NCI-H345 treated with DMSO at 0.1 percent for 48 hours (cell line): ENCODE results near the gene ABHD16B.

Experiments used
- DNase-seq: peaks from one replicate; lab custom pipeline; 2025; ENCODE audit not compliant: unreplicated experiment; lab: John Stamatoyannopoulos, UW

Gene ABHD16B

GRCh38 chr20:63861365-63861934, at the start of gene ABHD16B:
ABHD16B (plus strand) TSS chr20:63861498; CDS start chr20:63861541, 43 bp downstream.
- DNase-seq: no peak

DNA sequence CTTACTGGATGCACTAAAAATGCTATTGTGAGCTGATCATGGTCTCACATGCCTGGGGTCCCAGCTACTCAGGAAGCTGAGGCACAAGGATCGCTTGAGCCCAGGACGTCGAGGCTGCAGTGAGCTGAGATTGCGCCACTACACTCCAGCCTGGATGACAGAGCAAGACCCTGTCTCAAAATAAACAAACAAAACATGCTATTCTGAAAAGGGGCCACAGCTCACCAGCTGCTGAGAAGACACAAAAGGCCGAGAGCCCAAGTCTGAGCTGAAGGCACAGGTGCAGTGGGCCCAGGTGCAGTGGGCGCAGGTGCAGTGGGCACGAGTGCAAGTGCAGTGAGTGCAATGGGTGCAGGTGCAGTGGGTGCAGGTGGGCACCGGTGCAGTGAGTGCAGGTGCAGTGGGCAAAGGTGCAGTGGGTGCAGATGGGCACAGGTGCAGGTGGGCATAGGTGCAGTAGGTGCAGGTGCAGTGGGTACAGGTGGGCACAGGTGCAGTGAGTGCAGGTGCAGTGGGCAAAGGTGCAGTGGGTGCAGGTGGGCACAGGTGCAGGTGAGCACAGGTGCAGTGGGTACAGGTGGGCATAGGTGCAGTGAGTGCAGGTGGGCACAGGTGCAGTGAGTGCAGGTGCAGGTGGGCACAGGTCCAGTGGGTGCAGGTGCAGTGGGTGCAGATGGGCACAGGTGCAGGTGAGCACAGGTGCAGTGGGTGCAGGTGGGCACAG, 46.2 kb upstream of the ABHD16B start:
- DNase-seq: no peak

- DNase-seq: no peak
Measured at GRCh38 chr20:63815615-63816253, 45.6 kb upstream of the ABHD16B start.

DNA sequence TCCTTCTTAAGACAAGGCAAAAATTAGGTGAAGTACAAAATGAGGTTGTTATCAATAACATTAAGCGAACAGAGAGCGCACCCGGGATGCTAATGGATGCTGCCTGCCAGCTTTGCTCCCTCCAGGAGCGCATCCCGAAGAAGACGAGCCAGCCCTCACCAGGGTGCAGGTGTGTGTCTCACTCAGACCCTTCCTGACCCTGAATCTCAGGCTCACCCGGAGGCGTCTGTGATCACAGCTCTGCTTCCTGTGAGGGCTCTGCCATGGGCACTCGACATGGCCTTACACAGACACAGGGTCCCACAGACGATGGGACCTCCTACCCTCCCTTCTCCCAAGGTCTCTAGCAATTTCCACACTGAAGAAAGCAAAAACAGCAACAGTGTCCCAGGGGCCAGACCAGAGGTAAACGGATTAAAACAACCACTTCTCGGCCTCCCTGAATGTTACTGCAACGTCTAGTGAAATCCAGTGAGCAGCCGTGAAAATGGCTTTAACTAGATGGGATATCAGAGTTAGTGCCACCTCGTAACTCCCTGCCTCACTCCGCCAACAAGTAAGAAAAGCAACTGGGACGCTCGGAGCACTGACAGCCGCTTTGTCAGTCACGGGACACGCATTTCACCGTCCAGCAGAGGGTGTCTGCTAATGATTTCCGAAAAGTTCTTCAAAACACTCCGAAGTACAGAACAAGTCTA, 41.9 kb upstream of the ABHD16B start:
- DNase-seq: no peak

DNA sequence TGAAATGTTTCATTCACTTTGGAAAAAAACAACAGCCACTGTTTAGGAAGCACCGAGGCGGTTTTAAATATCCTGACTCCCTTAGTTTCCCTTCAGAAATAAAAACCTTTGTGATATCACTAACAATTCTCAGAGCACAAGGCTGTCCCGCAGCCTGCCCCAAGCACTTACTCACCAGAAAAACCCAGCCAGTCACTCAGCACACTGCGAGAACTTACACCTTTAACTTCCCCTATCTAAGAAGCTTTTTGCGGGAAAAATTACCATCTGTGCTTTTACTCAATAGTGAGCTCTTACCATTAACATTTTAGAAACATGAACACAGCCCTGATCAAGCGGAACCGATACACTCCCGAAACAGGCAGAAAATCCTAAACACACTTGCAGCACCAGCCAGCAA, 39.5 kb upstream of the ABHD16B start:
- DNase-seq: no peak

GRCh38 chr20:63822276-63822696, 39.0 kb upstream of the ABHD16B start:
- no peak for DNase-seq

DNA sequence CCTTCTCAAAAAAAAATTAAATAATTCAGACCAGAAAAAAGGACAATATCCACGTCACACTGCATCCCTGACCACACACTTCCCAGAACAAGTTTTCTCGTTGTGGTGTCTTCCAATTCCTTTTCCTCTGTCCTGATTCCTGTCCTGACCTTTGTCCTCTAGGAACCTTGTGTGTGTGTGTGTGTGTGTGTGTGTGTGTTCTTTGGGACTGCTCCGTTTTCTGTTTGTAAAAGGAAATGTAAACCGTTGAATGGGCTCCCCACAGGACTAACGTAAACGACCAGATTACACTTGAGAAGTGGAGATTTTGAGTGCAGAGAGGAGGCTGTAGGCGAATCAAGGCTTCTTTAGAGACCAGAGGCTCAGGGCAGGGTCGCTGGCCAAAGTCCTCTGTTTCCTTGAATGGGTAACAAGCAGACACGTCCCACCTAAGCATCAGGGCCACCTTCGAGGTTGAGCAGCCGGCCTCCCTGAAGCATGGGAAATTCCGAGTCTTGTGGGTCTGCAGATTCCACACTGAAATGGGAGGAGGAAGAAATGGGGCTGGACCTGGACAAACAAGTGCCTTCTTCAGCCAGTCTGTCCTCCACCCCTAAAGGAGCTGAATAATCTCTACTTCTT, 37.5 kb upstream of the ABHD16B start:
- DNase-seq: no peak

DNA sequence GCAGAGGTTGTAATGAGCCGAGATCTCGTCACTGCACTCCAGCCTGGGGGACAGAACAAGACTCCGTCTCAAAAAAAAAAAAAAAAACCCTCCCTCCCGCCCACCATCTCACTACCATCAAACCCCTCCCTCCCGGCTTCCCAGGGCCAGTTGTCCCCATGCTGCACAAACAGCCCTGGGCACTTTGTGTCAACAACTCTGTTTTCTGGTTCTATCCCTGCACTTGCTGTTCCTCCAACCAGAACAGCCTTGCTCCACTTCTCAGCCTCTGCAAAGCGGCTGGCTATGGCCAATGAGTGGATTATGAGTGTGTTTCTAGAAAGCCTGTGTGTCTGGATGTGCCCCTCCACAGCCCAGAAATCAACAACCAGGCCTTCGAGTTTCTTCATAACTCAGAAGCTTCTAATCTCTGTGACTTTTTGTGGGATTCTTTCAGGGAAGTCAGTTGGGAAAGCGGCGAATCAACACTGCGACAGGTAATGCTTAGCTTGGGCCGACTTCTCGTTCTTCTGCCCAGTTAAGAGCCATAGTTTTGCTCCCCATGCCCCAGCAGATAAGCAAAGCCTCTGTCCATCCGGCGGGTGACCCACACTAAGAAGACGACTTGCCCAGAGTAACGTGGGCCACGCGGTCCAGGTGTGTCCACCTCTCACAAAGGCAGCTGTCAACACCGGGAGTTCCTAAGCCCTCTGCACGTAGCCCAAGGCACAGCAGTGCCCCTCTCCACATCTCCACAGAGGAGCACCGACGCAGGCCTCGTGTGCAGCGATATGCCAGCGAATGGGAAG, 35.8 kb upstream of the ABHD16B start:
- DNase-seq: no peak

GRCh38 chr20:63826753-63827152, 34.5 kb upstream of the ABHD16B start:
- no peak for DNase-seq

GRCh38 chr20:63828124-63828523, 33.2 kb upstream of the ABHD16B start:
- DNase-seq: no peak

GRCh38 chr20:63828545-63828944, 32.8 kb upstream of the ABHD16B start:
- DNase-seq: no peak

GRCh38 chr20:63828951-63829350, 32.3 kb upstream of the ABHD16B start:
- DNase-seq: no peak

DNA sequence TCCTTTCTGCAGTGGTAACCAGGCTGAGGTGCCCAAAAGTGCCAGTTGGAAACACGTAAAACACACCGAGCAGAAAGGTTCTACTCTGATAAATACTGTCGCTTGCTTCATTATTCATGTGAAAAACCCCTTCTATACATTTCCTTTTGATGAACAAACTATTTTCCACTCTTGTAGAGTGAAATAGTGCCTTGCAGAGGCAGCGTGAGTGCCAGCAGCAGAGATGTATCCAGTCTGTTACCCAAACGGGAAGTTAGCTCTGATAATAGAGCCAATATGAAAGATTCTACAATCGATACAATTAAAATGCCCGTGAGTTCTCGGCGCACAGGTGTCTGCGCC, 31.7 kb upstream of the ABHD16B start:
- no peak for DNase-seq

GRCh38 chr20:63829945-63830835, 31.1 kb upstream of the ABHD16B start:
- DNase-seq: no peak

- peak; percentile 30 for DNase-seq
Measured at GRCh38 chr20:63830841-63831588, 30.3 kb upstream of the ABHD16B start, which contains the start of gene ZBTB46. ZBTB46 (minus strand) TSS chr20:63831264; CDS start chr20:63790757, 40,507 bp downstream.

- no peak for DNase-seq
Measured at GRCh38 chr20:63831646-63831992, 29.7 kb upstream of the ABHD16B start.

DNA sequence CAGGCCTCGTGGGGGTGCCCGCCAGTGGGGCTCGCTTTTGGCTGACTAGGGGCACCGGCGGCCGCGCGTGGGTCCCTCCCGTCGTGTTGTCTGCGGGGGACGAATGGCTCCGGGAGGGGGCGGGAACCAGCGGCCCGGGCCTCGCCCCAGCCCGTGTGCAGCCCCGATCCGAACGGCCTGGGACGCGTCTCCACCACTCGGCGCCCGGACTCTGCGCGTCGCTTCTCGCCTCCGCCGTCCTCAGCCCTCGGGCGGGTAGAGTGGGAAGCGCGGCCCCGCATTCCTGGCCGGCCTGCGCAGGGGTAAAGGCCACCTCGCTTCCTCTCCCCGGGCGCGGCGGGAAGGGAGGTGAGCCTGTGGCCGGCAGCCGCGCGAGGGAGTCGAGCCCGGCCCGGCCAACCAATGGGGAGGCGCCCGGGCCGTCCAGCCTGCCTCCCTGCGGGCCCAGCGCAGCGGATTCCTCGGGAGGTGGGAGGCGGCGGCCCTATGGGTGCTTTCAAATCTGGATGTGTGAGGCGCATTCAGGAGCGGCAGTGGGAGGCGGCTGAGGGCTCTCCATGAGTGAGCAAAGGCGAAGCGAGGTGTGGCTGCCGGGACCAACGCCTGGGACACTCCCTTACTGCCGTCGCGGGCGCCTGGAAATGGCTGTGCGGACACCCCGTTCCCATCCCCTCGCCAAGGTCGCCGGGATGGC, 29.2 kb upstream of the ABHD16B start:
- DNase-seq: no peak

GRCh38 chr20:63833776-63834490, 27.4 kb upstream of the ABHD16B start:
- no peak for DNase-seq
